HepG2 (cell line): Measurements from ENCODE around the gene C2orf92. TPM values are rescaled to one million over a fixed set of nuclear protein-coding genes. Genes with fewer than 3 reads are reported as not detected.
A peak's percentile ranks its signal among the peaks of the same experiment; 100 is the strongest.

Experiments
- NFIB ChIP-seq: sonication (generic); formaldehyde crosslinking; IDR thresholded peaks from 2 replicates; pipeline ENCODE4 v1.9.0; 2021; ENCODE audit warnings: missing genetic modification reagents, mild to moderate bottlenecking, borderline replicate concordance
- PRMT3 ChIP-seq: sonication (generic); formaldehyde crosslinking; IDR thresholded peaks from 2 replicates; pipeline ENCODE4 v1.8.1; 2022; ENCODE audit warnings: low read depth, mild to moderate bottlenecking, moderate library complexity, missing genetic modification reagents, borderline replicate concordance
- SIX4 ChIP-seq: sonication (generic); formaldehyde crosslinking; IDR thresholded peaks from 2 replicates; pipeline ENCODE4 v1.4.0; 2020; ENCODE audit warnings: missing genetic modification reagents
- THYN1 ChIP-seq: sonication (generic); formaldehyde crosslinking; IDR thresholded peaks from 2 replicates; pipeline ENCODE4 v1.8.1; 2023; ENCODE audit warnings: low read depth, mild to moderate bottlenecking, moderate library complexity, missing genetic modification reagents, borderline replicate concordance
- YY1 ChIP-seq: IDR thresholded peaks from 2 replicates; pipeline ENCODE4 v1.6.1; 2011; ENCODE audit warnings: low read length, low read depth, moderate library complexity, mild to moderate bottlenecking; ENCODE audit not compliant: insufficient read depth, insufficient replicate concordance
- ZNF24 ChIP-seq: fragments of 450-650 bp; IDR thresholded peaks from 2 replicates; pipeline ENCODE4 v1.6.1; 2017; ENCODE audit warnings: antibody characterized with exemption, mild to moderate bottlenecking
- ZNF251 ChIP-seq: sonication (generic); formaldehyde crosslinking; IDR thresholded peaks from 2 replicates; pipeline ENCODE4 v1.9.0; 2021; ENCODE audit warnings: mild to moderate bottlenecking, missing genetic modification reagents
- ZNF619 ChIP-seq: sonication (generic); formaldehyde crosslinking; IDR thresholded peaks from 2 replicates; pipeline ENCODE4 v1.4.0; 2020; ENCODE audit warnings: mild to moderate bottlenecking, missing genetic modification reagents
- polyA plus RNA-seq, 8 experiments: library from polyadenylated mRNA; depleted of rRNA in 3 of 8; stranded (reverse) in 7 of 8; unstranded in 1 of 8; fragments of >200 nt; fragmentation: Illumina TruSeq in 4 of 8; extraction: Trizol in 4 of 8; gene quantifications; 2 replicates each; pipeline versions ENCODE4 v1.2.1 to v1.2.3, GENCODE V29; 2011 to 2016; ENCODE audit warnings: low read depth in 4 of 8, missing spikeins in 1 of 8, mixed read lengths in 1 of 8; ENCODE audit not compliant: insufficient read depth in 1 of 8
- total RNA-seq, 5 experiments: library from RNA; depleted of rRNA; stranded (reverse); fragments of >200 nt; fragmentation: Illumina TruSeq; extraction: Trizol; gene quantifications; 2 replicates each; pipeline ENCODE4 v1.2.3, GENCODE V29; 2016; ENCODE audit warnings: low read depth in 1 of 5
- TF ChIP-seq, protein P1 (sequence below): IDR thresholded peaks from 2 replicates; pipeline ENCODE4 v1.6.1; 2016; ENCODE audit warnings: low read depth, missing genetic modification reagents, missing compliant biosample characterization
- TF ChIP-seq, protein P2 (sequence below): sonication (generic); formaldehyde crosslinking; IDR thresholded peaks from 2 replicates; pipeline ENCODE4 v1.5.1; 2020; ENCODE audit warnings: missing genetic modification reagents, mild to moderate bottlenecking, borderline replicate concordance
- TF ChIP-seq, protein P3 (sequence below): sonication (generic); formaldehyde crosslinking; conservative IDR thresholded peaks from 2 replicates; pipeline ENCODE4 v1.4.0; 2020; ENCODE audit warnings: mild to moderate bottlenecking, missing genetic modification reagents, moderate library complexity
- TF ChIP-seq, protein P4 (sequence below): sonication (generic); formaldehyde crosslinking; IDR thresholded peaks from 2 replicates; pipeline ENCODE4 v1.9.0; 2021; ENCODE audit warnings: missing genetic modification reagents, borderline replicate concordance

Gene C2orf92
- total and polyA plus RNA-seq, 2 of the 13 experiments (the other 11 are each of a cell fraction or from before 2014, with no cell fraction given) = 4.9 to 5.0 TPM

DNA sequence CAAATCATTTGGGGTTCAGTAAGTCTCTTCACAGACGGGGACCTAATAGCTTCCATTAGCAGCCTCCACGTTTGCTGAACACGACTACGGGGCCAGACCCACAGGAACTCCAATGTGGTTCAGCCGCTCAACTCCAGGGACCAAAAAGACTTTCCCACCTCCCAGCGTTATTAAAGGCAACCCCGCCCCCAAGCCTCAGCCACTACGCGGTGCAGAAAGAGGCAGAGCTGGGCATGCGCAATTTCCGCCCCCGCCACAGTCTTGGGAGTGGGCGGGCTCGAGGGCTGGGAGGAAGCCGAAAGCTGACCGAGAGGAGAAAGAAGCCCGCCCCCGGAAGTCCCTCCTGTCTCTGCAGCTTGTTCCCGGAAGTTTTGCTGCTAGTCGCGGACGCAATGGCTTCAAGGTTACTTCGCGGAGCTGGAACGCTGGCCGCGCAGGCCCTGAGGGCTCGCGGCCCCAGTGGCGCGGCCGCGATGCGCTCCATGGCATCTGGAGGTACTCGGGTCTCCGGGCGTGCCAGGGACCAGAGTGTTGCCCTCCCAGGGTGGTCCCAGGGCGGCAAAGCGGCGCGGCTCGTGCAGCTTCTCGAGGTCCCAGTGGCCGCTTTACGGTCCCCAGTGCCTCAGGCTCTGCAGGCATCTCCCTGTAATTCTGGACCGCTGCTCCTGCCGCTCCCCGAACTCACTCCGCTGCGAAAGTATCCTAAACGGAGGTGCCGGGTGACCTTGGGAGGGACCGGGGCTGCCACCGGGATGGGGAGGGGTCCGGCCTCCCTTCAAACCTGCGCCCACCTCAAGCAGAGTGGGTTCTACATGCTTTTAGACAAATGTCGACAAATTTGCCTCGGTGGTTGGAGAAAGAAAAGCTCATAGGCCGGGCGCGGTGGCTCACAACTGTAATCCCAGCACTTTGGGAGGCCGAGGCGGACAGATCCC lies 23.6 kb upstream of the C2orf92 start, which contains the start of gene COX5B (continued):
- TF ChIP-seq YY1 (peak; percentile 82), ZNF24 (peak; percentile 33; the same call in 1 of the 2 replicates), NFIB (CRISPR knock-in tag) (no peak), THYN1 (CRISPR knock-in tag) (no peak), ZNF251 (CRISPR knock-in tag) (no peak), SIX4 (CRISPR knock-in tag) (no peak), PRMT3 (CRISPR knock-in tag) (no peak), ZNF619 (0 out of 2 replicates have a peak, but pooled peaks have one; percentile 83)
- TF ChIP-seq, protein P1, sequence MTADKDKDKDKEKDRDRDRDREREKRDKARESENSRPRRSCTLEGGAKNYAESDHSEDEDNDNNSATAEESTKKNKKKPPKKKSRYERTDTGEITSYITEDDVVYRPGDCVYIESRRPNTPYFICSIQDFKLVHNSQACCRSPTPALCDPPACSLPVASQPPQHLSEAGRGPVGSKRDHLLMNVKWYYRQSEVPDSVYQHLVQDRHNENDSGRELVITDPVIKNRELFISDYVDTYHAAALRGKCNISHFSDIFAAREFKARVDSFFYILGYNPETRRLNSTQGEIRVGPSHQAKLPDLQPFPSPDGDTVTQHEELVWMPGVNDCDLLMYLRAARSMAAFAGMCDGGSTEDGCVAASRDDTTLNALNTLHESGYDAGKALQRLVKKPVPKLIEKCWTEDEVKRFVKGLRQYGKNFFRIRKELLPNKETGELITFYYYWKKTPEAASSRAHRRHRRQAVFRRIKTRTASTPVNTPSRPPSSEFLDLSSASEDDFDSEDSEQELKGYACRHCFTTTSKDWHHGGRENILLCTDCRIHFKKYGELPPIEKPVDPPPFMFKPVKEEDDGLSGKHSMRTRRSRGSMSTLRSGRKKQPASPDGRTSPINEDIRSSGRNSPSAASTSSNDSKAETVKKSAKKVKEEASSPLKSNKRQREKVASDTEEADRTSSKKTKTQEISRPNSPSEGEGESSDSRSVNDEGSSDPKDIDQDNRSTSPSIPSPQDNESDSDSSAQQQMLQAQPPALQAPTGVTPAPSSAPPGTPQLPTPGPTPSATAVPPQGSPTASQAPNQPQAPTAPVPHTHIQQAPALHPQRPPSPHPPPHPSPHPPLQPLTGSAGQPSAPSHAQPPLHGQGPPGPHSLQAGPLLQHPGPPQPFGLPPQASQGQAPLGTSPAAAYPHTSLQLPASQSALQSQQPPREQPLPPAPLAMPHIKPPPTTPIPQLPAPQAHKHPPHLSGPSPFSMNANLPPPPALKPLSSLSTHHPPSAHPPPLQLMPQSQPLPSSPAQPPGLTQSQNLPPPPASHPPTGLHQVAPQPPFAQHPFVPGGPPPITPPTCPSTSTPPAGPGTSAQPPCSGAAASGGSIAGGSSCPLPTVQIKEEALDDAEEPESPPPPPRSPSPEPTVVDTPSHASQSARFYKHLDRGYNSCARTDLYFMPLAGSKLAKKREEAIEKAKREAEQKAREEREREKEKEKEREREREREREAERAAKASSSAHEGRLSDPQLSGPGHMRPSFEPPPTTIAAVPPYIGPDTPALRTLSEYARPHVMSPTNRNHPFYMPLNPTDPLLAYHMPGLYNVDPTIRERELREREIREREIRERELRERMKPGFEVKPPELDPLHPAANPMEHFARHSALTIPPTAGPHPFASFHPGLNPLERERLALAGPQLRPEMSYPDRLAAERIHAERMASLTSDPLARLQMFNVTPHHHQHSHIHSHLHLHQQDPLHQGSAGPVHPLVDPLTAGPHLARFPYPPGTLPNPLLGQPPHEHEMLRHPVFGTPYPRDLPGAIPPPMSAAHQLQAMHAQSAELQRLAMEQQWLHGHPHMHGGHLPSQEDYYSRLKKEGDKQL (CRISPR knock-in tag) = no peak
- TF ChIP-seq, protein P2, sequence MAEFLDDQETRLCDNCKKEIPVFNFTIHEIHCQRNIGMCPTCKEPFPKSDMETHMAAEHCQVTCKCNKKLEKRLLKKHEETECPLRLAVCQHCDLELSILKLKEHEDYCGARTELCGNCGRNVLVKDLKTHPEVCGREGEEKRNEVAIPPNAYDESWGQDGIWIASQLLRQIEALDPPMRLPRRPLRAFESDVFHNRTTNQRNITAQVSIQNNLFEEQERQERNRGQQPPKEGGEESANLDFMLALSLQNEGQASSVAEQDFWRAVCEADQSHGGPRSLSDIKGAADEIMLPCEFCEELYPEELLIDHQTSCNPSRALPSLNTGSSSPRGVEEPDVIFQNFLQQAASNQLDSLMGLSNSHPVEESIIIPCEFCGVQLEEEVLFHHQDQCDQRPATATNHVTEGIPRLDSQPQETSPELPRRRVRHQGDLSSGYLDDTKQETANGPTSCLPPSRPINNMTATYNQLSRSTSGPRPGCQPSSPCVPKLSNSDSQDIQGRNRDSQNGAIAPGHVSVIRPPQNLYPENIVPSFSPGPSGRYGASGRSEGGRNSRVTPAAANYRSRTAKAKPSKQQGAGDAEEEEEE (CRISPR knock-in tag) = no peak
- TF ChIP-seq, protein P3, sequence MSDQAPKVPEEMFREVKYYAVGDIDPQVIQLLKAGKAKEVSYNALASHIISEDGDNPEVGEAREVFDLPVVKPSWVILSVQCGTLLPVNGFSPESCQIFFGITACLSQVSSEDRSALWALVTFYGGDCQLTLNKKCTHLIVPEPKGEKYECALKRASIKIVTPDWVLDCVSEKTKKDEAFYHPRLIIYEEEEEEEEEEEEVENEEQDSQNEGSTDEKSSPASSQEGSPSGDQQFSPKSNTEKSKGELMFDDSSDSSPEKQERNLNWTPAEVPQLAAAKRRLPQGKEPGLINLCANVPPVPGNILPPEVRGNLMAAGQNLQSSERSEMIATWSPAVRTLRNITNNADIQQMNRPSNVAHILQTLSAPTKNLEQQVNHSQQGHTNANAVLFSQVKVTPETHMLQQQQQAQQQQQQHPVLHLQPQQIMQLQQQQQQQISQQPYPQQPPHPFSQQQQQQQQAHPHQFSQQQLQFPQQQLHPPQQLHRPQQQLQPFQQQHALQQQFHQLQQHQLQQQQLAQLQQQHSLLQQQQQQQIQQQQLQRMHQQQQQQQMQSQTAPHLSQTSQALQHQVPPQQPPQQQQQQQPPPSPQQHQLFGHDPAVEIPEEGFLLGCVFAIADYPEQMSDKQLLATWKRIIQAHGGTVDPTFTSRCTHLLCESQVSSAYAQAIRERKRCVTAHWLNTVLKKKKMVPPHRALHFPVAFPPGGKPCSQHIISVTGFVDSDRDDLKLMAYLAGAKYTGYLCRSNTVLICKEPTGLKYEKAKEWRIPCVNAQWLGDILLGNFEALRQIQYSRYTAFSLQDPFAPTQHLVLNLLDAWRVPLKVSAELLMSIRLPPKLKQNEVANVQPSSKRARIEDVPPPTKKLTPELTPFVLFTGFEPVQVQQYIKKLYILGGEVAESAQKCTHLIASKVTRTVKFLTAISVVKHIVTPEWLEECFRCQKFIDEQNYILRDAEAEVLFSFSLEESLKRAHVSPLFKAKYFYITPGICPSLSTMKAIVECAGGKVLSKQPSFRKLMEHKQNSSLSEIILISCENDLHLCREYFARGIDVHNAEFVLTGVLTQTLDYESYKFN = no peak; the same call in 1 of the 2 replicates
- TF ChIP-seq, protein P4, sequence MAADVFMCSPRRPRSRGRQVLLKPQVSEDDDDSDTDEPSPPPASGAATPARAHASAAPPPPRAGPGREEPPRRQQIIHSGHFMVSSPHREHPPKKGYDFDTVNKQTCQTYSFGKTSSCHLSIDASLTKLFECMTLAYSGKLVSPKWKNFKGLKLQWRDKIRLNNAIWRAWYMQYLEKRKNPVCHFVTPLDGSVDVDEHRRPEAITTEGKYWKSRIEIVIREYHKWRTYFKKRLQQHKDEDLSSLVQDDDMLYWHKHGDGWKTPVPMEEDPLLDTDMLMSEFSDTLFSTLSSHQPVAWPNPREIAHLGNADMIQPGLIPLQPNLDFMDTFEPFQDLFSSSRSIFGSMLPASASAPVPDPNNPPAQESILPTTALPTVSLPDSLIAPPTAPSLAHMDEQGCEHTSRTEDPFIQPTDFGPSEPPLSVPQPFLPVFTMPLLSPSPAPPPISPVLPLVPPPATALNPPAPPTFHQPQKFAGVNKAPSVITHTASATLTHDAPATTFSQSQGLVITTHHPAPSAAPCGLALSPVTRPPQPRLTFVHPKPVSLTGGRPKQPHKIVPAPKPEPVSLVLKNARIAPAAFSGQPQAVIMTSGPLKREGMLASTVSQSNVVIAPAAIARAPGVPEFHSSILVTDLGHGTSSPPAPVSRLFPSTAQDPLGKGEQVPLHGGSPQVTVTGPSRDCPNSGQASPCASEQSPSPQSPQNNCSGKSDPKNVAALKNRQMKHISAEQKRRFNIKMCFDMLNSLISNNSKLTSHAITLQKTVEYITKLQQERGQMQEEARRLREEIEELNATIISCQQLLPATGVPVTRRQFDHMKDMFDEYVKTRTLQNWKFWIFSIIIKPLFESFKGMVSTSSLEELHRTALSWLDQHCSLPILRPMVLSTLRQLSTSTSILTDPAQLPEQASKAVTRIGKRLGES = 0 out of 2 replicates have a peak, but pooled peaks have one; percentile 47
